WTC11 (cell line): ENCODE data around the gene NTMT1. TPM values are rescaled to one million over a fixed set of nuclear protein-coding genes. Genes with fewer than 3 reads are reported as not detected.
A peak's percentile ranks its signal among the peaks of the same experiment; 100 is the strongest.

ENCODE experiments used
- ATAC-seq: fragments of 200-7000 bp; cut with Tn5 transposase; 2 replicates; pipeline ENCODE4 v1.10.0; 2021; ENCODE audit warnings: mild to moderate bottlenecking, moderate library complexity
- CTCF ChIA-PET: fragments of 300-600 bp; sonication (Branson Sonifier 250); formaldehyde crosslinking; loops from one replicate; lab custom pipeline; 2021; ENCODE audit warnings: antibody characterized with exemption; lab: Charles Lee
- POLR2A ChIA-PET: fragments of 350-600 bp; sonication (Branson Sonifier 250); formaldehyde crosslinking; loops from one replicate; lab custom pipeline; 2021; ENCODE audit warnings: antibody characterized with exemption; lab: Charles Lee
- DNase-seq: peaks from one replicate; pipeline ENCODE4 v3.0.0; 2021; ENCODE audit warnings: low spot score
- H3K27ac Mint-ChIP-seq: 2 replicates; pipeline ENCODE4 v1.8.0; 2021; ENCODE audit warnings: mixed read lengths
- H3K27me3 Mint-ChIP-seq: 2 replicates; pipeline ENCODE4 v1.8.0; 2021; ENCODE audit warnings: low read depth, mild to moderate bottlenecking, moderate library complexity, mixed read lengths
- H3K36me3 Mint-ChIP-seq: 2 replicates; pipeline ENCODE4 v1.8.0; 2021; ENCODE audit warnings: mixed read lengths
- H3K4me1 Mint-ChIP-seq: 2 replicates; pipeline ENCODE4 v1.8.0; 2022; ENCODE audit warnings: mixed read lengths
- H3K4me3 Mint-ChIP-seq: 2 replicates; pipeline ENCODE4 v1.8.0; 2021; ENCODE audit warnings: mild to moderate bottlenecking, moderate library complexity, mixed read lengths
- H3K9me3 Mint-ChIP-seq: 2 replicates; pipeline ENCODE4 v1.8.0; 2021; ENCODE audit warnings: mixed read lengths
- CBFB ChIP-seq: sonication (generic); formaldehyde crosslinking; IDR thresholded peaks from 2 replicates; pipeline ENCODE4 v1.8.1; 2022; ENCODE audit warnings: mild to moderate bottlenecking, low read depth, missing genetic modification reagents
- ELF4 ChIP-seq: sonication (generic); formaldehyde crosslinking; IDR thresholded peaks from 2 replicates; pipeline ENCODE4 v1.8.1; 2022; ENCODE audit warnings: low read depth, mild to moderate bottlenecking, moderate library complexity, missing genetic modification reagents
- ESRRA ChIP-seq: sonication (generic); formaldehyde crosslinking; IDR thresholded peaks from 2 replicates; pipeline ENCODE4 v1.8.1; 2022; ENCODE audit warnings: mild to moderate bottlenecking, missing genetic modification reagents, borderline replicate concordance
- OVOL2 ChIP-seq: fragments of 250-450 bp; sonication (Bioruptor Pico); IDR thresholded peaks from 2 replicates; pipeline ENCODE4 v1.9.0; 2021; ENCODE audit warnings: mild to moderate bottlenecking, borderline replicate concordance
- TEAD1 ChIP-seq: sonication (generic); formaldehyde crosslinking; IDR thresholded peaks from 2 replicates; pipeline ENCODE4 v1.8.0; 2022; ENCODE audit warnings: mild to moderate bottlenecking, missing genetic modification reagents
- TEAD4 ChIP-seq: sonication (generic); formaldehyde crosslinking; IDR thresholded peaks from 2 replicates; pipeline ENCODE4 v1.8.0; 2022; ENCODE audit warnings: mild to moderate bottlenecking, missing genetic modification reagents
- ZNF121 ChIP-seq: sonication (generic); formaldehyde crosslinking; IDR thresholded peaks from 2 replicates; pipeline ENCODE4 v1.8.0; 2023; ENCODE audit warnings: missing genetic modification reagents
- ZNF232 ChIP-seq: sonication (generic); formaldehyde crosslinking; IDR thresholded peaks from 2 replicates; pipeline ENCODE4 v1.8.0; 2022; ENCODE audit warnings: mild to moderate bottlenecking, missing genetic modification reagents
- ZNF317 ChIP-seq: sonication (generic); formaldehyde crosslinking; IDR thresholded peaks from 2 replicates; pipeline ENCODE4 v1.8.1; 2023; ENCODE audit warnings: low read depth, mild to moderate bottlenecking, moderate library complexity, missing genetic modification reagents, borderline replicate concordance
- ZNF416 ChIP-seq: fragments of 250-450 bp; sonication (Bioruptor Pico); IDR thresholded peaks from 2 replicates; pipeline ENCODE4 v1.9.0; 2021; ENCODE audit warnings: mild to moderate bottlenecking, inconsistent platforms
- total RNA-seq: library from RNA; stranded (reverse); gene quantifications from 3 replicates; pipeline ENCODE4 v1.2.3, GENCODE V29; 2021
- TF ChIP-seq, protein P1 (sequence below): sonication (generic); formaldehyde crosslinking; IDR thresholded peaks from 2 replicates; pipeline ENCODE4 v1.8.1; 2023; ENCODE audit warnings: mild to moderate bottlenecking, missing genetic modification reagents
- TF ChIP-seq, protein P2 (sequence below): sonication (generic); formaldehyde crosslinking; IDR thresholded peaks from 2 replicates; pipeline ENCODE4 v1.8.0; 2022; ENCODE audit warnings: mild to moderate bottlenecking, missing genetic modification reagents
- TF ChIP-seq, protein P3 (sequence below): fragments of 200-600 bp; IDR thresholded peaks from 2 replicates; pipeline ENCODE4 v1.8.0; 2022; ENCODE audit warnings: antibody characterized with exemption
- TF ChIP-seq, protein P4 (sequence below): sonication (generic); formaldehyde crosslinking; IDR thresholded peaks from 2 replicates; pipeline ENCODE4 v1.8.1; 2022; ENCODE audit warnings: mild to moderate bottlenecking, moderate library complexity, missing genetic modification reagents
- TF ChIP-seq, protein P5 (sequence below): fragments of 250-450 bp; sonication (Bioruptor Pico); IDR thresholded peaks from 2 replicates; pipeline ENCODE4 v1.8.0; 2021; ENCODE audit warnings: mild to moderate bottlenecking
- TF ChIP-seq, protein P6 (sequence below): fragments of 250-450 bp; sonication (Bioruptor Pico); IDR thresholded peaks from 2 replicates; pipeline ENCODE4 v1.9.0; 2021; ENCODE audit warnings: mild to moderate bottlenecking, borderline replicate concordance

Gene NTMT1
- total RNA-seq, 1 experiment from 2014 or later, result 71.1 TPM

DNA sequence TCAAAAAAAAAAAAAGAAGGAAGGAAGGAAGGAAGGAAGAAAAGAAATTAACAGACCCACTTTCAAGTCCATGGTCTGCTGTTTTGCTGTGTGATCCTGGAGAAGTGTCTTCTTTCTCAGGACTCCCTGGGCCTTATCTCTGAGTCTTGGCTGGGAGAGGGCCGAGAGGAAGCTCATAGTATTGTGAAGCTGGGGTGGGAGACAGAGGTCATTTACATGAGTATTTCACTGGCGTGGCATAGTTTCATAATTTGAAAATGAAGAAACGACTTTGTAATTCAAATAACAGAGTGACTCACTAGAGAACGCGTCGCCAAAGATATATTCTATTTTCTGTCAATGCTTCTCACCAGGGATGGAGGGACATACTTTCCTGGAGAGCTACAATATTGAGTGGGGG is 2.6 kb upstream of the NTMT1 start (continued):
- TF ChIP-seq, protein P1, sequence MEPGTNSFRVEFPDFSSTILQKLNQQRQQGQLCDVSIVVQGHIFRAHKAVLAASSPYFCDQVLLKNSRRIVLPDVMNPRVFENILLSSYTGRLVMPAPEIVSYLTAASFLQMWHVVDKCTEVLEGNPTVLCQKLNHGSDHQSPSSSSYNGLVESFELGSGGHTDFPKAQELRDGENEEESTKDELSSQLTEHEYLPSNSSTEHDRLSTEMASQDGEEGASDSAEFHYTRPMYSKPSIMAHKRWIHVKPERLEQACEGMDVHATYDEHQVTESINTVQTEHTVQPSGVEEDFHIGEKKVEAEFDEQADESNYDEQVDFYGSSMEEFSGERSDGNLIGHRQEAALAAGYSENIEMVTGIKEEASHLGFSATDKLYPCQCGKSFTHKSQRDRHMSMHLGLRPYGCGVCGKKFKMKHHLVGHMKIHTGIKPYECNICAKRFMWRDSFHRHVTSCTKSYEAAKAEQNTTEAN (CRISPR knock-in tag), result no peak
- no peak for TF ChIP-seq CBFB (CRISPR knock-in tag)
- TF ChIP-seq OVOL2 (CRISPR knock-in tag), result no peak
- TF ChIP-seq, protein P2, sequence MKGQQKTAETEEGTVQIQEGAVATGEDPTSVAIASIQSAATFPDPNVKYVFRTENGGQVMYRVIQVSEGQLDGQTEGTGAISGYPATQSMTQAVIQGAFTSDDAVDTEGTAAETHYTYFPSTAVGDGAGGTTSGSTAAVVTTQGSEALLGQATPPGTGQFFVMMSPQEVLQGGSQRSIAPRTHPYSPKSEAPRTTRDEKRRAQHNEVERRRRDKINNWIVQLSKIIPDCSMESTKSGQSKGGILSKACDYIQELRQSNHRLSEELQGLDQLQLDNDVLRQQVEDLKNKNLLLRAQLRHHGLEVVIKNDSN (CRISPR knock-in tag), result no peak
- no peak for TF ChIP-seq TEAD4 (CRISPR knock-in tag)

DNA sequence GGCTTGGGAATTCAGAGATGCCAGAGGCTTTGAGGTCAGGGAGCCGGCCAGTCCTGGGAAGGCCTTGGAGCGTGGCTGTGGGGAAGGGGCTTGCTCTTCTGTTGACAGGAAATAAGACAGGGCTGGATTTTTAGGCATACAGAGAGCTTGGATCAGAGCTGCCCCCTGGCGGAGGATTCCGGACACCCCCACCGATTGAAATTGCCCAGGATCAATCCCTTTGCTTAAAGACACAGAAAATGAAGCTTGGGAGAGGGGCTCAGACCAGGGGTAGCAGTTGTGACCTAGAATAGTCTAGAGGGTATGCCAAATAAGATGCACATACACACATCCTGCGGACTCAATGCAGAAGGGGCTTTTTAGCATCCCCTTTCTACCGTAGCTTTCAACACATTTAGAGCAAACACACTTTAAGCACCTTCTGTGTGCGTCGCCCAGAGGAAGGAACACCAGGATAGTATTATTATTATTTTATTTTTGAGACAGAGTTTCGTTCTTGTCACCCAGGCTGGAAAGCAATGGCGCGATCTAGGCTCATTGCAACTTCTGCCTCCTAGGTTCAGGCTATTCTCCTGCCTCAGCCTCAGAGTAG is 1.7 kb upstream of the NTMT1 start:
- peak overlapping the region; percentile 78; the same call in 1 of the 2 replicates for H3K27ac Mint-ChIP-seq
- ChIA-PET POLR2A (interaction anchor here (0.7 to 1.4 kb wide), 2 partner anchors 16 to 484 kb away, joined by 3 to 4 read pairs; no protein-coding TSS in a partner anchor), CTCF (interaction anchor here (0.5 to 5.5 kb wide), 79 partner anchors 11 to 631 kb away, joined by 3 to 65 read pairs (median 4); partner anchors contain the start of genes ASB6, DOLPP1, IER5L and MIGA2)
- H3K4me3 Mint-ChIP-seq, result peak overlapping the region; percentile 55
- H3K4me1 Mint-ChIP-seq, result peaks cover 41% of the 10 kb centered on the region
- peaks cover 8% of the 10 kb centered on the region for H3K36me3 Mint-ChIP-seq
- TF ChIP-seq, protein P3, sequence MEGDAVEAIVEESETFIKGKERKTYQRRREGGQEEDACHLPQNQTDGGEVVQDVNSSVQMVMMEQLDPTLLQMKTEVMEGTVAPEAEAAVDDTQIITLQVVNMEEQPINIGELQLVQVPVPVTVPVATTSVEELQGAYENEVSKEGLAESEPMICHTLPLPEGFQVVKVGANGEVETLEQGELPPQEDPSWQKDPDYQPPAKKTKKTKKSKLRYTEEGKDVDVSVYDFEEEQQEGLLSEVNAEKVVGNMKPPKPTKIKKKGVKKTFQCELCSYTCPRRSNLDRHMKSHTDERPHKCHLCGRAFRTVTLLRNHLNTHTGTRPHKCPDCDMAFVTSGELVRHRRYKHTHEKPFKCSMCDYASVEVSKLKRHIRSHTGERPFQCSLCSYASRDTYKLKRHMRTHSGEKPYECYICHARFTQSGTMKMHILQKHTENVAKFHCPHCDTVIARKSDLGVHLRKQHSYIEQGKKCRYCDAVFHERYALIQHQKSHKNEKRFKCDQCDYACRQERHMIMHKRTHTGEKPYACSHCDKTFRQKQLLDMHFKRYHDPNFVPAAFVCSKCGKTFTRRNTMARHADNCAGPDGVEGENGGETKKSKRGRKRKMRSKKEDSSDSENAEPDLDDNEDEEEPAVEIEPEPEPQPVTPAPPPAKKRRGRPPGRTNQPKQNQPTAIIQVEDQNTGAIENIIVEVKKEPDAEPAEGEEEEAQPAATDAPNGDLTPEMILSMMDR, result peak; percentile 61
- TF ChIP-seq ZNF121 (CRISPR knock-in tag), result 0 out of 2 replicates have a peak, but pooled peaks have one; percentile 19
- no peak for TF ChIP-seq ZNF232
- ATAC-seq, result peak; percentile 56
- peaks cover 33% of the 10 kb centered on the region for H3K27me3 Mint-ChIP-seq
- DNase-seq, result peak; percentile 88
- H3K9me3 Mint-ChIP-seq, result no peaks in the 10 kb centered on the region

DNA sequence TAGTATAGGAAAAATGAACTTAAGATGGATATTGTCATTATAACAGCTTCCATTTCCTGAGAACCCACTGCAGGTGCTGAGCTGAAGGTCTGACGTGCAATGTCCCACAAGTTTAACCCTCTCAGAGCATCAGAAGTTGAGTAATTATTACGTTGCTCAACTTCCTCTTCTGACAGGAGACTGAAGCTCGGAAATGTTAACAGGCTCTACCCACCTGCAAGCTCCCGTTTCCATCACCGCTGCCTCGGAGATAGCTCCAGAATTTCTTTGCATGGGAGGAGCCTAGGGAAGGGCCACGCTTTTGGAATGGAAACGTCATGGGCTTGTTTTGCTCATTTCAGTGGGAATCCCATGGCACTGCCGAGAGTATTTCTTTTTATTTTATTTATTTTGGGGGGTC is 1.0 kb upstream of the NTMT1 start:
- no peaks in the 10 kb centered on the region for H3K9me3 Mint-ChIP-seq
- TF ChIP-seq, protein P4, sequence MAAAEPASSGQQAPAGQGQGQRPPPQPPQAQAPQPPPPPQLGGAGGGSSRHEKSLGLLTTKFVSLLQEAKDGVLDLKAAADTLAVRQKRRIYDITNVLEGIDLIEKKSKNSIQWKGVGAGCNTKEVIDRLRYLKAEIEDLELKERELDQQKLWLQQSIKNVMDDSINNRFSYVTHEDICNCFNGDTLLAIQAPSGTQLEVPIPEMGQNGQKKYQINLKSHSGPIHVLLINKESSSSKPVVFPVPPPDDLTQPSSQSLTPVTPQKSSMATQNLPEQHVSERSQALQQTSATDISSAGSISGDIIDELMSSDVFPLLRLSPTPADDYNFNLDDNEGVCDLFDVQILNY, result no peak
- TF ChIP-seq OVOL2 (CRISPR knock-in tag), result no peak
- TF ChIP-seq TEAD4 (CRISPR knock-in tag), result no peak
- TF ChIP-seq TEAD1 (CRISPR knock-in tag), result no peak
- TF ChIP-seq, all 79 proteins: peak for 0
- Mint-ChIP-seq H3K4me3 (peak overlapping the region; percentile 58), H3K27me3 (peaks cover 26% of the 10 kb centered on the region), H3K36me3 (peaks cover 8% of the 10 kb centered on the region), H3K27ac (peak overlapping the region; percentile 65), H3K4me1 (peaks cover 44% of the 10 kb centered on the region)
- ChIA-PET CTCF (interaction anchor here (0.7 to 5.5 kb wide), 47 partner anchors 12 to 597 kb away, joined by 3 to 65 read pairs (median 7); partner anchors contain the start of genes ASB6, IER5L and SH3GLB2), POLR2A (interaction anchor here (0.6 to 1.4 kb wide), 2 partner anchors 458 to 485 kb away, joined by 4 to 7 read pairs; no protein-coding TSS in a partner anchor)
- no peak for DNase-seq
- no peak for ATAC-seq

DNA sequence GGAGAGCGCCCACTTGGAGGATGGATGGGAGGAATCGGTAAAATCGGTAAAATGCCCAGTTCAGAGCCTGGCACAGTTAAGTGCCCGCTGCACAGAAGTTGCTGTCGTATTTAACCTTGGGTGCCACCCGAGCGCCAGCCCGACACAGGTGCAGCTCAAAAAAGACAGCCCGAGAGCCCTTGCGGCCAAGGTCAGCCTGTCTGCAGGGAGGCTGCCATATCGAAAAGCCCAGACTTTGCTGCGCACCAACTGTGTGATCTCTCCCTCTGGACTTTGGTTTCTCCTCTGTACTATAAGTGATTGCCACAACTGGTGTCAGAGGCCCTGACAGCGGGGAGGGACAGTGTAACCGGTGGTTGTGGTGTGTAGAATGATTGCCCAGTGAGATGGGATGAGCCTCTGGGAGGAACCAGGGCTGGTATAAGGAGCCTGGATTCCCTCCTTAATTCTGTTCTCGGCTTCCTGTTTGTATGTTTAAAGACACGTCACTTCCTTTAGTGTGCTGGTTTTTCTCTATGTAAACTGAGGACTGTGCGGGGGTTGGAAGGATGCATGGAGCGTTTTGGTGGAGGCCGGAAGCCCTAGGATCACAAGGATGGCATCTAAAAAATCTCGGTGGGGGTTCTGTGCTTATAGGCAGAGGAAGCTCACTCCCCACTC is 792 bp downstream of the NTMT1 start:
- CTCF ChIA-PET, result interaction anchor here (0.6 to 5.5 kb wide), 15 partner anchors 13 to 1729 kb away, joined by 3 to 65 read pairs (median 17); no protein-coding TSS in a partner anchor
- Mint-ChIP-seq H3K9me3 (no peaks in the 10 kb centered on the region), H3K36me3 (peaks cover 8% of the 10 kb centered on the region), H3K4me1 (peaks cover 53% of the 10 kb centered on the region), H3K27me3 (peaks cover 12% of the 10 kb centered on the region), H3K4me3 (peak overlapping the region; percentile 85), H3K27ac (peak overlapping the region; percentile 55)
- ATAC-seq, result no peak
- POLR2A ChIA-PET, result interaction anchor here (1.7 kb wide), 1 partner anchor 131 kb away, joined by 6 read pairs; no protein-coding TSS in a partner anchor
- no peak for DNase-seq
- no peak for TF ChIP-seq ZNF317 (CRISPR knock-in tag)
- TF ChIP-seq ELF4 (CRISPR knock-in tag), result no peak
- no peak for TF ChIP-seq ESRRA
- TF ChIP-seq ZNF416 (CRISPR knock-in tag), result no peak
- no peak for TF ChIP-seq ZNF232
- TF ChIP-seq, protein P5, sequence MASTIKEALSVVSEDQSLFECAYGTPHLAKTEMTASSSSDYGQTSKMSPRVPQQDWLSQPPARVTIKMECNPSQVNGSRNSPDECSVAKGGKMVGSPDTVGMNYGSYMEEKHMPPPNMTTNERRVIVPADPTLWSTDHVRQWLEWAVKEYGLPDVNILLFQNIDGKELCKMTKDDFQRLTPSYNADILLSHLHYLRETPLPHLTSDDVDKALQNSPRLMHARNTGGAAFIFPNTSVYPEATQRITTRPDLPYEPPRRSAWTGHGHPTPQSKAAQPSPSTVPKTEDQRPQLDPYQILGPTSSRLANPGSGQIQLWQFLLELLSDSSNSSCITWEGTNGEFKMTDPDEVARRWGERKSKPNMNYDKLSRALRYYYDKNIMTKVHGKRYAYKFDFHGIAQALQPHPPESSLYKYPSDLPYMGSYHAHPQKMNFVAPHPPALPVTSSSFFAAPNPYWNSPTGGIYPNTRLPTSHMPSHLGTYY, result no peak
- TF ChIP-seq, protein P6, sequence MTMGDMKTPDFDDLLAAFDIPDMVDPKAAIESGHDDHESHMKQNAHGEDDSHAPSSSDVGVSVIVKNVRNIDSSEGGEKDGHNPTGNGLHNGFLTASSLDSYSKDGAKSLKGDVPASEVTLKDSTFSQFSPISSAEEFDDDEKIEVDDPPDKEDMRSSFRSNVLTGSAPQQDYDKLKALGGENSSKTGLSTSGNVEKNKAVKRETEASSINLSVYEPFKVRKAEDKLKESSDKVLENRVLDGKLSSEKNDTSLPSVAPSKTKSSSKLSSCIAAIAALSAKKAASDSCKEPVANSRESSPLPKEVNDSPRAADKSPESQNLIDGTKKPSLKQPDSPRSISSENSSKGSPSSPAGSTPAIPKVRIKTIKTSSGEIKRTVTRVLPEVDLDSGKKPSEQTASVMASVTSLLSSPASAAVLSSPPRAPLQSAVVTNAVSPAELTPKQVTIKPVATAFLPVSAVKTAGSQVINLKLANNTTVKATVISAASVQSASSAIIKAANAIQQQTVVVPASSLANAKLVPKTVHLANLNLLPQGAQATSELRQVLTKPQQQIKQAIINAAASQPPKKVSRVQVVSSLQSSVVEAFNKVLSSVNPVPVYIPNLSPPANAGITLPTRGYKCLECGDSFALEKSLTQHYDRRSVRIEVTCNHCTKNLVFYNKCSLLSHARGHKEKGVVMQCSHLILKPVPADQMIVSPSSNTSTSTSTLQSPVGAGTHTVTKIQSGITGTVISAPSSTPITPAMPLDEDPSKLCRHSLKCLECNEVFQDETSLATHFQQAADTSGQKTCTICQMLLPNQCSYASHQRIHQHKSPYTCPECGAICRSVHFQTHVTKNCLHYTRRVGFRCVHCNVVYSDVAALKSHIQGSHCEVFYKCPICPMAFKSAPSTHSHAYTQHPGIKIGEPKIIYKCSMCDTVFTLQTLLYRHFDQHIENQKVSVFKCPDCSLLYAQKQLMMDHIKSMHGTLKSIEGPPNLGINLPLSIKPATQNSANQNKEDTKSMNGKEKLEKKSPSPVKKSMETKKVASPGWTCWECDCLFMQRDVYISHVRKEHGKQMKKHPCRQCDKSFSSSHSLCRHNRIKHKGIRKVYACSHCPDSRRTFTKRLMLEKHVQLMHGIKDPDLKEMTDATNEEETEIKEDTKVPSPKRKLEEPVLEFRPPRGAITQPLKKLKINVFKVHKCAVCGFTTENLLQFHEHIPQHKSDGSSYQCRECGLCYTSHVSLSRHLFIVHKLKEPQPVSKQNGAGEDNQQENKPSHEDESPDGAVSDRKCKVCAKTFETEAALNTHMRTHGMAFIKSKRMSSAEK, result no peak
